Measurements from ENCODE around the gene BPIFB4. TPM values are rescaled to one million over a fixed set of nuclear protein-coding genes. Genes with fewer than 3 reads are reported as not detected.
"Not testable (repeated sequence)": the region's sequence is repeated elsewhere in the genome, so short reads cannot be mapped to it uniquely, and the experiment has no call there.

Gene BPIFB4
- total RNA-seq, 1 donor from 2014 or later: not detected

- no peak for DNase-seq (ENCODE audit: low spot score)
- intact Hi-C loops (cut with DNase I): no loop called here
Measured at GRCh38 chr20:33110147-33110825, 30.8 kb downstream of the BPIFB4 start.

- intact Hi-C loops (cut with DNase I): no loop called here
- DNase-seq (ENCODE audit: low spot score): peak; percentile 50
Measured at GRCh38 chr20:33111306-33111705, 31.9 kb downstream of the BPIFB4 start.

GRCh38 chr20:33112547-33113386 is 33.3 kb downstream of the BPIFB4 start:
- intact Hi-C loops (cut with DNase I): no loop called here
- peak; percentile 50 for DNase-seq (ENCODE audit: low spot score)

DNA sequence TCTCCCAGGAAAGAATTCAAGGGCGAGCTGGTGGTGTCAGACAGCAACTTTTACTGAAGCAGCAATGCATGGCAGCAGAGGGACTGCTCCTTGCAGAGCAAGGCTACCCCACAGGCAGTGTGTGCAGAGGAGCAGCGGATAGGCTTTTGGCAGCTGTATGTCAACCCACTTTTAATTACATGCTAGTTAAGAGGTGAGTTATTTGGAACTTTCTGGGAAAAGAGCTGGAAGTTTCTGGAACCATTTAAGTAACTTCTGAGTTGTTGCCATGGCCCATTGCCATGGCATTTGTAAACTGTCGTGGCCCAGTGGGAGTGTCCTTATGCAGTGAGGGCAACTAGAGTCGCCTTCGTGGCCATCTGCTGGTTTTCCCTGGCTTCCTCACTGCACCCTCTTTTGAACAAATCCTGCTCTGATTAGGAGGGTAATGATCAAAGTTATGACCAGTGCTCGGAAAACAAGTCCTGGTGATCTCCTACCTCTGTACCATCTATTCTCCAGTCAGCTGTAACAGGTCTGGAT is 34.0 kb downstream of the BPIFB4 start:
- DNase-seq (ENCODE audit: low spot score): peak; percentile 49
- intact Hi-C loops (cut with DNase I): no loop called here

DNA sequence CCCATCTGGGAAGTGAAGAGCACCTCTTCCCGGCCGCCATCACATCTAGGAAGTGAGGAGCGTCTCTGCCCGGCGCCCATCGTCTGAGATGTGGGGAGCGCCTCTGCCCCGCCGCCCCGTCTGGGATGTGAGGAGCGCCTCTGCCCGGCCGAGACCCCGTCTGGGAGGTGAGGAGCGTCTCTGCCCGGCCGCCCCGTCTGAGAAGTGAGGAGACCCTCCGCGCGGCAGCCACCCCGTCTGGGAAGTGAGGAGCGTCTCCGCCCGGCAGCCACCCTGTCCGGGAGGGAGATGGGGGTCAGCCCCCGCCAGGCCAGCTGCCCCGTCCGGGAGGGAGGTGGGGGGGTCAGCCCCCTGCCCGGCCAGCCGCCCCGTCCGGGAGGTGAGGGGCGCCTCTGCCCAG is 36.1 kb downstream of the BPIFB4 start:
- DNase-seq (ENCODE audit: low spot score); intact Hi-C loops (cut with DNase I): not testable (repeated sequence)

GRCh38 chr20:33119725-33120720 is 40.6 kb downstream of the BPIFB4 start:
- intact Hi-C loops (cut with DNase I): no loop called here

GRCh38 chr20:33120934-33121333 is 41.5 kb downstream of the BPIFB4 start:
- DNase-seq (ENCODE audit: low spot score): no peak

More at GRCh38 chr20:33119725-33120720, 40.6 kb downstream of the BPIFB4 start:
- no peak for DNase-seq (ENCODE audit: low spot score)

DNA sequence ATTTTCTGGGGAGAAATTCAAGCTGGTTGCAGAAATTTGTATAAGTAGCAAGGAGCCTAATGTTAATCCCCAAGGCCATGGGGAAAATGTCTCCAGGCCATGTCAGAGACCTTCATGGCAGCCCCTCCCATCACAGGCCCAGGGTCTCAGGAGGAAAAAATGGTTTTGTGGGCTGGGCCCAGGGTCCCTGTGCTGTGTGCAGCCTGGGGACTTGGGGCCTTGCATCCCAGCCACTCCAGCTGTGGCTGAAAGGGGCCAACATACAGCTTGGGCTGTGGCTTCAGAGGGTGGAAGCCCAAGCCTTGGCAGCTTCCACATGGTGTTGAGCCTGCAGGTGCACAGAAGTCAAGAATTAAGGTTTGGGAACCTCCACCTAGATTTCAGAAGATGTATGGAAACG is 42.9 kb downstream of the BPIFB4 start:
- intact Hi-C loops (cut with DNase I); DNase-seq (ENCODE audit: low spot score): not testable (repeated sequence)

More at GRCh38 chr20:33120934-33121333, 41.5 kb downstream of the BPIFB4 start:
- intact Hi-C loops (cut with DNase I): no loop called here

GRCh38 chr20:33124261-33124660 is 44.8 kb downstream of the BPIFB4 start:
- no peak for DNase-seq (ENCODE audit: low spot score)
- intact Hi-C loops (cut with DNase I): no loop called here

GRCh38 chr20:33124994-33125393 is 45.6 kb downstream of the BPIFB4 start:
- intact Hi-C loops (cut with DNase I): no loop called here
- no peak for DNase-seq (ENCODE audit: low spot score)

GRCh38 chr20:33125983-33126382 is 46.5 kb downstream of the BPIFB4 start:
- no peak for DNase-seq (ENCODE audit: low spot score)
- intact Hi-C loops (cut with DNase I): no loop called here

GRCh38 chr20:33127422-33128097 is 48.1 kb downstream of the BPIFB4 start:
- DNase-seq (ENCODE audit: low spot score): no peak
- intact Hi-C loops (cut with DNase I): no loop called here

DNA sequence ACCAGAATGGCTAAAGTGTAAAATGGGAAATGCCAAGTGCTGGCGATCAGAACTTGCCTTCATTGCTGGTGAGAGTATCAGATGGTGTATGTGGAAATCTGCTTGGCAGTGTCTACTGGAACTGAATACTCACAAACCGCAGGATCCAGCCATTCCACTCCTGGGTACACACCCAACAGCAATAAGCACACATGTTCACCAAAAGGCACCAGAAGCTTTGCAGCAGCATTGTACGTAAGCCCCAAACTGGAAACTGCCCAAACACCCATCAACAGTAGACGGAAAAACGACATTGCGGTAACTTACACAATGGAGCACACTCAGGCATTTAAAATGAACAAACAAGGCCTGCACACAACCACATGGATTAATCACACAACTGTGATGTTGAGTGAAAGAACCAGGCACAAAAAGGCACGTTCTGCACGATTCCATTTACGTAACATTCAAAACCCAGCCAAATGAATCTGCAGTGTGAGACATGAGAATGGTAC is 51.2 kb downstream of the BPIFB4 start:
- DNase-seq (ENCODE audit: low spot score): no peak
- intact Hi-C loops (cut with DNase I): no loop called here

- intact Hi-C loops (cut with DNase I): no loop called here
Measured at GRCh38 chr20:33131949-33132473, 52.6 kb downstream of the BPIFB4 start.

DNA sequence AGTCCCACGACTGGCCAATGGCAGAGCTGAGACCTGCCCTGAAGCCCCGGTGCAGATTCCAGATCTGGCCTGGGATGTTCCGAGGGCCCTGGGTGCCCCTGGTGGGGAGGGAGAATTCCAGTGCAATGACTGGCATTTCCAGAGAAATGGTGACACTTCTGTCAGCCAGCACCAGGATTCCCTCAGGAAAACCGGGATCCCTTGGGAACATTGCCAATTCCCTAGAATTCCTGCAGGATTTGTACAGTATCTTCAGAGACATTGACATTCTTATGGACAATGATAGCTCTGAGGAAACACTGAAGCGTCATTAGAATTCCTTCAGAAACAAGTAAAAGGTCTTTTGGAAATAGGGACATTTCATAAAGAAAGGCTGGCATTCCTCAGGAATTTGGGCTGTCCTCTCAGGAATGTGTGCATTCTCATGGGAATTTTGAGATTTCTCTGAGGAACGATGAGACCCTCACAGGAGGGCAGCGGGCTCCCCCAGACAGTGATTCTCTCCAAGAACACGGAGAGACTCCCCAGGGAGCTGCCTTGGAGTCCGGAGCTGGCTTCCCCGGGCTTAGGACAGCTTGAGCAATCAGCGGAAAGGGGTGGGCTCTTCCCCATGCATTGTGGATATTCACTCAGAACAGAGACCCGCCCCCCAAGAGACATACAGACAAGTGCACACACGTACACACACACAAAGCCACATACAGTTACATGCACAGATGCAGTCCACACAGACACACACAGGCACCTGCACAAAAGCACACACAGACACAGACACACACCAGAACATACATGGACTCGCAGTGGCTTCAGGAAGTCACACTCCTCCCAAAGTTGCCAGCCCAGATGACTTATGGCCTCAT is 53.3 kb downstream of the BPIFB4 start:
- DNase-seq (ENCODE audit: low spot score): no peak
- intact Hi-C loops (cut with DNase I): no loop called here

More at GRCh38 chr20:33131949-33132473, 52.6 kb downstream of the BPIFB4 start:
- no peak for DNase-seq (ENCODE audit: low spot score)

- DNase-seq (ENCODE audit: low spot score): no peak
- intact Hi-C loops (cut with DNase I): no loop called here
Measured at GRCh38 chr20:33133373-33133941, 54.0 kb downstream of the BPIFB4 start.

DNA sequence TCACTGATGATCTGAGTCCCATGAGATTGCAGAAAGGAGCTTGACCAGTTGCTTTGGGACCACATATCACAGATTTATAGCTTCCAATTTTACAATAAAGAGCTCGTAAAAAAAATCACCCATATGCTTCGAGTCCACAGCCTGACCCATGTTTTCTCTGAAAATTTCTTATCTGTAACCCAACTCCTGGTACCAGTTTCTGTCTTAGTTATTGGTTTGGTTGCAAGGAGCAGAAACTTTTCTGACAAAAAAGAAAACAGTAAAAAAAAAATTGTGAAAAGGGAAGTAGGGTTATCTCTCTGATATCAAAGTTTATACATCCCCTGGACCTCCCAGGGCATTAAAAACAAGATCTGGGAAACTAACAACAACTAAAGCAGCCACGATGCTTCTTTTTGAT is 57.8 kb downstream of the BPIFB4 start:
- intact Hi-C loops (cut with DNase I): no loop called here
- no peak for DNase-seq (ENCODE audit: low spot score)

Data from cardiac septum (tissue), 1 donor.